GF-D8 (cell line): ENCODE results near the gene NEK9.
"Not testable (repeated sequence)": the region's sequence is repeated elsewhere in the genome, so short reads cannot be mapped to it uniquely, and the experiment has no call there.

Experiments used
- DNase-seq: peaks from one replicate; lab custom pipeline; 2025; lab: John Stamatoyannopoulos, UW

NEK9 gene

GRCh38 chr14:75126679-75127473 lies at the start of gene NEK9:
NEK9 (minus strand) TSS chr14:75127048; CDS start chr14:75126921, 127 bp downstream.
- peak; percentile 50 for DNase-seq

DNA sequence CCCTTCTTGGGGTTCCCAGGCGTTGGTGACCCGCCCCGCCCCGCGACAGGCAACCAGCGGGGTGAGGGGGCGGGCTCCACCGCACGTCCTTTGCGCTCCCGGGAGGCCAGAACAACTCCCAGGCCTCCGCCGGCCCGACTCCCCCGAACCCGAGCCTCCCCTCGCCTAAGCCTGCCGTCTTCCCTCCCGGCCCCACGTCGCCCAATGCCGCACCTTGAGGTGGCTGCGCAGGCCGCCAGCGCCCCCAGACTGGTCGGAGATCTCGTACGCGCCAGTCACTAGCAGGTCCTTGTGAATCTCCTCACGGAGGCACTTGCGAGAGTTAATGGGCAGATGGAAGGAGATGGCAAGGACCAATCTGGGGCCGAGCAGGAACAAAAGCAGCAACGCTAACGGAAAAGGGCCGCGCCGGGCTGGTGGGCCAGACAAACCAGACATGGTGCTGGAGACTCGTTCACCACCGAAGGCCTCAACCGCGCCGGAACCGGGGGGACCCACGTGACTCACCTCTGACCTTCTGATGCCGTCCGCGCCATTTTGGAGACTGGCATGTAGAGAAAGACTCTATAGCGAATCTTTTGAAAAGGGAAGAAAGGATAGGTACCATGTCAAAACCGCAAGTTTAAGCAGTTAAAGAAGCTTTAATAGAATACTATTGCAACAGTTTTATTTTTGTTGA lies 49.4 kb upstream of the NEK9 start, which contains the start of gene TMED10:
TMED10 (minus strand) TSS at position 471 of the 679 bp plus-strand sequence; CDS start at position 438, 33 bp downstream.
- peak; percentile 76 for DNase-seq

GRCh38 chr14:75175677-75176141 lies 48.9 kb upstream of the NEK9 start:
- no peak for DNase-seq

DNA sequence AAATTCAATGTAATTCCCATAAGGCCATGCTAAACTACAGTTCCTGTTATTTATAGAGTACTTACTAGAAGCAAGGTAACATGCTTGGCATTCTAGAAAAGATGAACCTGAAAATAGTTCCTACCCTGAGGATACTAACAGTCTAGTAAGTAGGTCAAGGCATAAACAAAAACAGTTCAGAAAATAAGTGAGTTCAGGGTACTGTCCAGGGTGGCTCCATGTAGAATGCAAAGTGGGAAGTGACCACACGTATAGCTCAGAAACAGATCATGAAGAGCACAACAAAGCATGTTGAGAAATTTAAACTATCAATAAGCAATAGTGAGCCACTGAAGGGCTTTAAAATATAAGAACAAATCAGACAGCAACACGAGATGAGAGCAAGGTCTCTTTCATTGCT lies 47.2 kb upstream of the NEK9 start:
- DNase-seq: no peak

- DNase-seq: no peak
These were observed 43.9 kb upstream of the NEK9 start for GRCh38 chr14:75170772-75171171.

- no peak for DNase-seq
These were observed 41.9 kb upstream of the NEK9 start for GRCh38 chr14:75168586-75169335.

GRCh38 chr14:75167325-75167724 lies 40.5 kb upstream of the NEK9 start:
- no peak for DNase-seq

DNA sequence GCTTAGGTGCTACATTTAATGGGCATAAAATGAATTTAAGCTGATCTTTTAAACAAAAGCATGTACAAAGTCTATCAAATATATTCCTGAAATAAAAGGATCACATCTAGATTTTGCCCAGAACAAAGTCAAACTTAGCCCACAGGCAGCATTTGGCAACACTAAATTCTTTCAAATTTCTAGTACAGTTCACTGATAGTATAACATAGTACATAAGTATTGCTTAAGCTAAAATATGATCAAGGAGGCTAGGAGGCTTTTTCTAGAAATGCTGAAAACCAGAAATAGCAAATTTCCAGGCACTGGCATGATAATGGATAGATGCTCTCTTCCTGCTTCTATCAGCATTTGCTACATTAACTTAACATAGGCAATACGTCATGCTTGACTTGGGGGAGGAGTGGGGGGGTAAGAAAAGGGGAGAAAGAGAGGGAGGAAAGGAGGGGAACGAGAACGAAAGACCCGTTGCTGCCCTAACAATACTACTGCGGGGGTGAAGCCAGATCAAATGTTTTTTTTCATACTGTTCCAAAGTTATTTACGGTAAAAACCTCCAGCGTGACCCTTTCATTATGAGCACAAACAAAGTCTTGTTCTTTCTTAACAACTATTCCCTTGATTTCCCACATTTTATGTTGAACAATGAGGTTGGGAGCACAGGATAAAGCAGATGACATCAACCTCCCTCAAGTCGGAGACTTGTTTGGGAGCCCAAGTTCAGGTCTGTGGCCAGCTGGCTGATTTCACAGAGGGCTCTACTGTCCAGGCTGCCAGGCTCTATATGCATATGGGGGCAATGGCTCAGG lies 38.9 kb upstream of the NEK9 start:
- DNase-seq: no peak

GRCh38 chr14:75164809-75165208 lies 38.0 kb upstream of the NEK9 start:
- no peak for DNase-seq

DNA sequence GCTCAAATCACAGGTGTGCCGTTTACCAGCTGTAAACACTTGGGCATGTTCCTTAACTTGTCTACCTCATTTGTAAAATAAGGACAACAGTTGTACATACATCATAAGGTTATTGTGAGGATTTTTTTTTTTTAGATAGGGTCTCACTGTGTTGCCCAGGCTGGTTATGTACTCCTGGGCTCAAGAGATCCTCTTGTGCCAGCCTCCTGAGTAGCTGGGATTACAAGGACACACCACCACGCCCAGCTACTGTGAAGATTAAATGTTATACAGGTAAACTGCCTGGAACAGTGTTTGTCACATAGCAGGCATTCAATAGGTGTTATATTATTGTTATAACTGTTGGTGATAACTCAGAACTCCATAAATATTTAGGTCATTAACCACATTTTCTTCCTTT lies 36.8 kb upstream of the NEK9 start:
- DNase-seq: no peak

- no peak for DNase-seq
These were observed 35.8 kb upstream of the NEK9 start for GRCh38 chr14:75162631-75163030.

GRCh38 chr14:75158843-75159614 lies 32.2 kb upstream of the NEK9 start:
- no peak for DNase-seq

GRCh38 chr14:75156901-75157300 lies 30.1 kb upstream of the NEK9 start:
- no peak for DNase-seq

GRCh38 chr14:75156111-75156510 lies 29.3 kb upstream of the NEK9 start:
- DNase-seq: no peak

GRCh38 chr14:75155169-75155568 lies 28.3 kb upstream of the NEK9 start:
- no peak for DNase-seq

GRCh38 chr14:75153295-75153694 lies 26.4 kb upstream of the NEK9 start:
- DNase-seq: no peak

- no peak for DNase-seq
These were observed 25.0 kb upstream of the NEK9 start for GRCh38 chr14:75151851-75152250.

DNA sequence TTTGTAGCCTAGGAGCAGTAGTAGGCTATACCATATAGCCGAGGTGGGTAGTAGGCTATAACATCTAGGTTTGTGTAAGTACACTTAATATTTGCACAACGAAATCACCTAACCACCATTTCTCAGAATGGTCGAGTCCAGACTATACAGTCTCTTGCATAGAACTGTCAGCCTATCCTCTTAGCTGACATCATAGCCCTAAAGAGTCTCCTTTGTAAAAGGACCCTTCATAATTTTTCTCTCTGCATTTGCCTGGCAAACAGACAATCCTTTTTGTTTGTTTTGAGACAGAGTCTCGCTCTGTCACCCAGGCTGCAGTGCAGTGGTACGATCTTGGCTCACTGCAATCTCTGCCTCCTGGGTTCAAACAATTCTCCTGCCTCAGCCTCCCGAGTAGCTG lies 23.8 kb upstream of the NEK9 start:
- not testable (repeated sequence) for DNase-seq

DNA sequence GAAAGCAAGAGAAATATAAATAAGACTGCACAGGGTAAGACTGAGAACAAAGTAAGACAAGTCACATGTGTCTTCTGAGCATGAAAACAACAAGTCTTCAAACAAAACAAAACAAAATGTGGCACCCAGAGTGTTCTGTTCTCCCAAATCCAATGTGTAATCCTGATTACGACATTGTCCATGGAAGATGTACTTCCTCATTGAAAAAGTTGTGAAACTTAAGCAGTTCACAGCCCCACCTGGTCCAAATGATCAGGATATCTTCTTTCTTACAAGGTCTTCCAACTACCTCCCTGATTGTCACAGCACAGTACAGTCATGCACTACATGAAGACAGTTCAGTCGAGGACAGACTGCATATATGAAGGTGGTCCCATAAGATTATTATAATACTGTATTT lies 23.3 kb upstream of the NEK9 start:
- DNase-seq: no peak

DNA sequence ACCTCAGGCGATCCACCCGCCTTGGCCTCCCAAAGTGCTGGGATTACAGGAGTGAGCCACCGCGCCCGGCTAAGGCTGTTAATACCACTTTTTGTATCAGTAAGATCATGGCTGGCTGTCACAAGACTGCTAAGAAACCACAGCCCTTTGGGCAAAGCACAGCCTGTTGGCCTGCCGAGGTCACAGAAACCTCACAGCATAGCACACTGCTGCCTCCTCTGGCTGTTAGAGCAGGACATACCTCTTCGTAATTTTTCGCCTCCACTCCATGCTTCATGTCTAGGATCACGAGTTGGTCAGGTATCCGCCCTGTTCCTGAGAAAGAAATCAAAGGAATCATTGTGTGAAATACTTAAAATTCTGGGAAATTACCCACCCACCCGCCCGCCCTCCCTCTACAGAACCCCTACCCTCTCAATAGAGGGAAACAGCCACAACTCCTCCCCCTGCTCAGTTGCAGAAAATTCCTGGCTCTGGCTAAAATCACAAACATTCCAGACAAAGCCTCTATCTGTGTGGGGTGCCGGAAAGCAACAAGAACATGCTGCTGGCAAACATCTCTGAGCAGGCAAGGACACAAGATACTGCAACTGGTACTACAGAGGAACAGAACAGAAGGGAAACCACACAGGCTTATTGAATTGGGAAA lies 20.7 kb upstream of the NEK9 start:
- no peak for DNase-seq
